Fibroblast of lung (primary cell): ENCODE results near the gene TBX1. TPM values are rescaled to one million over a fixed set of nuclear protein-coding genes. Genes with fewer than 3 reads are reported as not detected.

Source experiments
- DNase-seq, 2 donors: peaks; one replicate each; pipeline versions ENCODE4 v3.0.0 to v3.0.0-alpha.2; 2010; ENCODE audit warnings: low read depth in 2 of 2
- H2AFZ ChIP-seq: 2 replicates; pipeline ENCODE4 v1.5.1; 2012; ENCODE audit warnings: low read length, control low read depth, inconsistent platforms
- H3K27ac ChIP-seq: 2 replicates; pipeline ENCODE4 v1.5.1; 2011; ENCODE audit warnings: low read length, control low read depth; ENCODE audit not compliant: insufficient read depth
- H3K27me3 ChIP-seq: 2 replicates; pipeline ENCODE4 v1.5.1; 2011; ENCODE audit warnings: mild to moderate bottlenecking, low read length; ENCODE audit not compliant: control insufficient read depth, insufficient read depth
- H3K36me3 ChIP-seq: 2 replicates; pipeline ENCODE4 v1.5.1; 2011; ENCODE audit warnings: low read length; ENCODE audit not compliant: control insufficient read depth, insufficient read depth
- H3K4me1 ChIP-seq: 2 replicates; pipeline ENCODE4 v1.5.1; 2011; ENCODE audit warnings: low read length; ENCODE audit not compliant: control insufficient read depth, insufficient read depth; ENCODE audit errors: extremely low read depth
- H3K4me2 ChIP-seq: 2 replicates; pipeline ENCODE4 v1.5.1; 2011; ENCODE audit warnings: low read length, control low read depth; ENCODE audit not compliant: insufficient read depth; ENCODE audit errors: extremely low read depth
- H3K4me3 ChIP-seq, 4 experiments: fragments of 200-600 bp in 1 of 4; sonication (generic) in 1 of 4; replicated peaks in 1 of 4; 2 replicates each; pipeline ENCODE4 v1.5.1; 2011 to 2016; ENCODE audit warnings: low read length in 4 of 4, low read depth in 3 of 4, mild to moderate bottlenecking in 3 of 4, control low read depth in 2 of 4, inconsistent platforms in 1 of 4, mixed read lengths in 1 of 4; ENCODE audit not compliant: insufficient read depth in 1 of 4; ENCODE audit errors: control extremely low read depth in 1 of 4
- H3K79me2 ChIP-seq: 2 replicates; pipeline ENCODE4 v1.5.1; 2012; ENCODE audit warnings: mild to moderate bottlenecking, low read length, inconsistent platforms; ENCODE audit not compliant: control insufficient read depth, insufficient read depth
- H3K9ac ChIP-seq: 2 replicates; pipeline ENCODE4 v1.5.1; 2011; ENCODE audit warnings: mild to moderate bottlenecking, low read length, control low read depth; ENCODE audit not compliant: insufficient read depth
- H3K9me3 ChIP-seq: 2 replicates; pipeline ENCODE4 v1.5.1; 2012; ENCODE audit warnings: low read depth, low read length; ENCODE audit not compliant: control insufficient read depth, insufficient read depth
- H4K20me1 ChIP-seq: 2 replicates; pipeline ENCODE4 v1.5.1; 2011; ENCODE audit warnings: low read length; ENCODE audit not compliant: control insufficient read depth, insufficient read depth; ENCODE audit errors: extremely low read depth
- CTCF ChIP-seq, 2 donors: IDR thresholded peaks in 1 of 2; conservative IDR thresholded peaks in 1 of 2; 1 replicate in 1 of 2; 2 replicates in 1 of 2; pipeline ENCODE4 v1.5.1; 2011 to 2012; ENCODE audit warnings: low read length in 2 of 2, control low read depth in 1 of 2, inconsistent platforms in 1 of 2, low read depth in 1 of 2, mild to moderate bottlenecking in 1 of 2
- EZH2 ChIP-seq: IDR thresholded peaks from 2 replicates; pipeline ENCODE4 v1.5.1; 2012; ENCODE audit warnings: low read length, control low read depth, mild to moderate bottlenecking; ENCODE audit errors: missing control alignments
- polyA minus RNA-seq: library from RNA; depleted of rRNA, polyadenylated mRNA; stranded (reverse); fragments of >200 nt; gene quantifications from 2 replicates; pipeline ENCODE4 v1.2.3, GENCODE V29; 2011; ENCODE audit warnings: low replicate concordance
- polyA plus RNA-seq, 2 donors: library from polyadenylated mRNA; depleted of rRNA in 1 of 2; stranded (reverse) in 1 of 2; unstranded in 1 of 2; fragments of >200 nt; gene quantifications; 2 replicates each; pipeline ENCODE4 v1.2.1, GENCODE V29; 2011 to 2012; ENCODE audit warnings: missing spikeins in 1 of 2
- total RNA-seq: library from RNA; depleted of rRNA; stranded (reverse); fragments of >200 nt; gene quantifications from 2 replicates; pipeline ENCODE4 v1.2.1, GENCODE V29; 2014

Gene TBX1
- total RNA-seq (not detected in 2 replicates), polyA plus RNA-seq (not detected in 2 replicates), polyA minus RNA-seq (not detected in 2 replicates)
- not detected in 2 replicates for polyA plus RNA-seq (2012)

- no peaks in the 10 kb centered on the region for H3K79me2 ChIP-seq
- peak within 1 kb of the TSS; percentile 32 for H3K4me2 ChIP-seq
- DNase-seq: no peak
- TF ChIP-seq EZH2: peak; percentile 67
- TF ChIP-seq CTCF (conservative IDR thresholded peaks at IDR 0.05 in 1 of 2, IDR thresholded peaks at IDR 0.05 in 1 of 2; ENCODE audit: low read depth in 1 of 2, low read length in 2 of 2): no peak
- H4K20me1 ChIP-seq: no peaks in the 10 kb centered on the region
- H3K9me3 ChIP-seq: no peaks in the 10 kb centered on the region
- peaks cover 76% of the 10 kb centered on the region for H3K27me3 ChIP-seq
- no peak within 1 kb of the TSS for H3K9ac ChIP-seq
- no peaks in the 10 kb centered on the region for H3K4me1 ChIP-seq
- no peaks in the 10 kb centered on the region for H3K36me3 ChIP-seq
- no peak within 1 kb of the TSS for H3K4me3 ChIP-seq
- H2AFZ ChIP-seq: no peak within 1 kb of the TSS
- no peak within 1 kb of the TSS for H3K27ac ChIP-seq
Observed at GRCh38 chr22:19760058-19760950, at the start of gene TBX1. TBX1 (plus strand) TSS chr22:19760778; CDS start chr22:19760844, 66 bp downstream.

- Histone ChIP-seq H3K79me2 (no peaks in the 10 kb centered on the region), H4K20me1 (no peaks in the 10 kb centered on the region), H3K9me3 (no peaks in the 10 kb centered on the region), H3K4me3 (no peak overlapping the region), H3K4me1 (peaks cover 3% of the 10 kb centered on the region), H3K27ac (no peak overlapping the region), H3K36me3 (no peaks in the 10 kb centered on the region), H2AFZ (no peak overlapping the region), H3K9ac (no peak overlapping the region), H3K4me2 (no peak overlapping the region), H3K27me3 (peaks cover 16% of the 10 kb centered on the region)
- no peak for DNase-seq
- TF ChIP-seq EZH2 (no peak), CTCF (conservative IDR thresholded peaks at IDR 0.05 in 1 of 2, IDR thresholded peaks at IDR 0.05 in 1 of 2; ENCODE audit: low read depth in 1 of 2, low read length in 2 of 2) (no peak)
Observed at GRCh38 chr22:19713245-19713644, 47.3 kb upstream of the TBX1 start.

GRCh38 chr22:19713650-19714311, 46.8 kb upstream of the TBX1 start:
- Histone ChIP-seq H3K9me3 (no peaks in the 10 kb centered on the region), H3K27me3 (peaks cover 12% of the 10 kb centered on the region), H3K4me1 (peaks cover 3% of the 10 kb centered on the region), H3K36me3 (no peaks in the 10 kb centered on the region), H4K20me1 (no peaks in the 10 kb centered on the region), H3K27ac (no peak overlapping the region), H3K4me3 (peak overlapping the region in 2 of 4 experiments; percentile 26 to 44), H2AFZ (no peak overlapping the region), H3K9ac (no peak overlapping the region), H3K79me2 (no peaks in the 10 kb centered on the region), H3K4me2 (peak overlapping the region; percentile 62)
- DNase-seq: no peak
- TF ChIP-seq CTCF (conservative IDR thresholded peaks at IDR 0.05 in 1 of 2, IDR thresholded peaks at IDR 0.05 in 1 of 2; ENCODE audit: low read depth in 1 of 2, low read length in 2 of 2) (no peak), EZH2 (peak; percentile 18)
